Gastroesophageal sphincter (tissue), 3 donors: ENCODE data around the gene C6orf47.

Experiments
- CTCF ChIP-seq, 4 experiments: fragments of 200-600 bp in 2 of 4; fragments of 450-650 bp in 2 of 4; sonication (generic) in 1 of 4; IDR thresholded peaks; one replicate each; pipeline ENCODE4 v1.5.1; 2017 to 2019; ENCODE audit warnings: antibody characterized with exemption in 4 of 4, mild to moderate bottlenecking in 2 of 4, moderate library complexity in 2 of 4
- POLR2A ChIP-seq, 2 donors: fragments of 450-650 bp; IDR thresholded peaks; one replicate each; pipeline ENCODE4 v1.6.1; 2017; ENCODE audit warnings: antibody characterized with exemption in 2 of 2, mild to moderate bottlenecking in 2 of 2, moderate library complexity in 1 of 2

DNA sequence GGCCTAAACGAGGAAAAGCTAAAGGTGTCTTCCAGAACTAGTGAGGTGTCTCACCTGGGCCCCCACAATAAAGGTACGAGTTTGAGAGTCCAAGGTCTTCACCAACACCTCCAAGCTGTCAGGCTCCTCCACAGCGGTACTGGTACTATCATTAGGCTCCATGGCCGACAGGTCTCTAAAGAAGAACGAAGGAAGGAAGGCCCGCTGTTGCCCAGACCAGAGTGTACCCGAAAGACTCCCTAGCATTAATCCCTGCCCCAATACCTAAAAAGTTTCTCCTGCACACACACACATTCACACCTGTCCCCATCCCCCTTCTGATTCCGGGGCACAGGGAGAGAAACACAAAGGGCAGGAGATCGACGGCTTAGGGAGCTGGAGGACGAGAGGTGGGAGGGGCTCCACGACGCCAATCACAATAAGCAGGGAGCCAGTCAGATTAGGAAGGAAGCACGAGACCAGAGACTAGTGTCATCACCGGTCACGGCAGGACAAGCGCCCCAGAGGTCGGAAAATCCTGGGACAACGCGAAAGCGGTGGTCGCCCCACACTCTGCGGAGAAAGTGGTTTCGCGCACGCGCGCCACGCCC, 8.9 kb downstream of the C6orf47 start:
- no peak for TF ChIP-seq CTCF (IDR thresholded peaks at IDR 0.05)
- no peak for TF ChIP-seq POLR2A (IDR thresholded peaks at IDR 0.05)
